ENCODE data around the gene JAZF1. TPM values are rescaled to one million over a fixed set of nuclear protein-coding genes. Genes with fewer than 3 reads are reported as not detected.
A peak's percentile ranks its signal among the peaks of the same experiment; 100 is the strongest.

JAZF1 gene
- total and polyA plus RNA-seq, 4 donors, result 13.5 to 38.8 (median 21.3) TPM

GRCh38 chr7:28132959-28133870 lies 47.4 kb downstream of the JAZF1 start:
- peaks cover 2 to 6% of the 10 kb centered on the region in 2 donors for H3K4me1 ChIP-seq (ENCODE audit: control insufficient read depth in 1 of 2, insufficient read depth in 2 of 2, low read length in 2 of 2)

GRCh38 chr7:28130277-28130676 lies 50.3 kb downstream of the JAZF1 start:
- DNase-seq (no peak), ATAC-seq (ENCODE audit: low FRiP score) (no peak)
- Histone ChIP-seq H3K4me1 (ENCODE audit: control insufficient read depth in 1 of 2, insufficient read depth in 2 of 2, low read length in 2 of 2) (peaks cover 2 to 6% of the 10 kb centered on the region in 2 donors), H3K27ac (ENCODE audit: low read depth in 1 of 2, low read length in 2 of 2) (no peak overlapping the region), H3K27me3 (ENCODE audit: control insufficient read depth in 1 of 2, insufficient read depth in 2 of 2, low read length in 1 of 2) (no peaks in the 10 kb centered on the region), H3K36me3 (ENCODE audit: control insufficient read depth in 1 of 2, insufficient read depth in 2 of 2, low read length in 1 of 2) (no peaks in the 10 kb centered on the region), H3K4me3 (ENCODE audit: low read length in 2 of 2) (no peak overlapping the region), H3K9me3 (ENCODE audit: control insufficient read depth, low read length) (no peaks in the 10 kb centered on the region)
- WGBS, 2 donors, result 89 to 92% methylated on average over 3 of the region's 3 CpGs
- intact Hi-C loops (cut with DNase I), result no loop called here

More at GRCh38 chr7:28132959-28133870, 47.4 kb downstream of the JAZF1 start:
- DNase-seq, result no peak
- Histone ChIP-seq H3K36me3 (ENCODE audit: control insufficient read depth in 1 of 2, insufficient read depth in 2 of 2, low read length in 1 of 2) (no peaks in the 10 kb centered on the region), H3K4me3 (ENCODE audit: low read length in 2 of 2) (no peak overlapping the region), H3K9me3 (ENCODE audit: control insufficient read depth, low read length) (no peaks in the 10 kb centered on the region), H3K27me3 (ENCODE audit: control insufficient read depth in 1 of 2, insufficient read depth in 2 of 2, low read length in 1 of 2) (no peaks in the 10 kb centered on the region), H3K27ac (ENCODE audit: low read depth in 1 of 2, low read length in 2 of 2) (no peak overlapping the region)
- ATAC-seq (ENCODE audit: low FRiP score), result no peak
- WGBS, 2 donors, result 99 to 100% methylated on average over 1 of the region's 1 CpG
- intact Hi-C loops (cut with DNase I), result no loop called here

- Histone ChIP-seq H3K36me3 (ENCODE audit: control insufficient read depth in 1 of 2, insufficient read depth in 2 of 2, low read length in 1 of 2) (no peaks in the 10 kb centered on the region), H3K4me3 (ENCODE audit: low read length in 2 of 2) (no peak overlapping the region), H3K4me1 (ENCODE audit: control insufficient read depth in 1 of 2, insufficient read depth in 2 of 2, low read length in 2 of 2) (peaks cover 0 to 6% of the 10 kb centered on the region in 2 donors), H3K27ac (ENCODE audit: low read depth in 1 of 2, low read length in 2 of 2) (no peak overlapping the region), H3K9me3 (ENCODE audit: control insufficient read depth, low read length) (no peaks in the 10 kb centered on the region), H3K27me3 (ENCODE audit: control insufficient read depth in 1 of 2, insufficient read depth in 2 of 2, low read length in 1 of 2) (no peaks in the 10 kb centered on the region)
- intact Hi-C loops (cut with DNase I), result no loop called here
- ATAC-seq (ENCODE audit: low FRiP score), result no peak
- no peak for DNase-seq
Measured at GRCh38 chr7:28128608-28129007, 52.0 kb downstream of the JAZF1 start.

- H3K27me3 ChIP-seq (ENCODE audit: control insufficient read depth in 1 of 2, insufficient read depth in 2 of 2, low read length in 1 of 2), result no peaks in the 10 kb centered on the region
- H3K36me3 ChIP-seq (ENCODE audit: control insufficient read depth in 1 of 2, insufficient read depth in 2 of 2, low read length in 1 of 2), result no peaks in the 10 kb centered on the region
- intact Hi-C loops (cut with DNase I), result no loop called here
- no peak overlapping the region for H3K27ac ChIP-seq (ENCODE audit: low read depth in 1 of 2, low read length in 2 of 2)
- H3K4me1 ChIP-seq (ENCODE audit: control insufficient read depth in 1 of 2, insufficient read depth in 2 of 2, low read length in 2 of 2), result peaks cover 0 to 3% of the 10 kb centered on the region in 2 donors
- DNase-seq, result no peak
- ATAC-seq (ENCODE audit: low FRiP score), result peak; percentile 62
- WGBS, 2 donors, result 95 to 96% methylated on average over 5 of the region's 5 CpGs
- H3K4me3 ChIP-seq (ENCODE audit: low read length in 2 of 2), result no peak overlapping the region
- no peaks in the 10 kb centered on the region for H3K9me3 ChIP-seq (ENCODE audit: control insufficient read depth, low read length)
Measured at GRCh38 chr7:28126410-28127041, 54.1 kb downstream of the JAZF1 start.

- WGBS, 2 donors, result 77 to 86% methylated on average over 4 of the region's 4 CpGs
- Histone ChIP-seq H3K27me3 (ENCODE audit: control insufficient read depth in 1 of 2, insufficient read depth in 2 of 2, low read length in 1 of 2) (no peaks in the 10 kb centered on the region), H3K36me3 (ENCODE audit: control insufficient read depth in 1 of 2, insufficient read depth in 2 of 2, low read length in 1 of 2) (no peaks in the 10 kb centered on the region), H3K9me3 (ENCODE audit: control insufficient read depth, low read length) (no peaks in the 10 kb centered on the region), H3K27ac (ENCODE audit: low read depth in 1 of 2, low read length in 2 of 2) (no peak overlapping the region), H3K4me1 (ENCODE audit: control insufficient read depth in 1 of 2, insufficient read depth in 2 of 2, low read length in 2 of 2) (peaks cover 0 to 3% of the 10 kb centered on the region in 2 donors), H3K4me3 (ENCODE audit: low read length in 2 of 2) (no peak overlapping the region)
- DNase-seq (no peak), ATAC-seq (ENCODE audit: low FRiP score) (peak; percentile 62)
- intact Hi-C loops (cut with DNase I), result no loop called here
Measured at GRCh38 chr7:28125431-28126409, 54.9 kb downstream of the JAZF1 start.

- H3K9me3 ChIP-seq (ENCODE audit: control insufficient read depth, low read length), result no peaks in the 10 kb centered on the region
Measured at GRCh38 chr7:28124413-28124812, 56.2 kb downstream of the JAZF1 start.

GRCh38 chr7:28123752-28124151 lies 56.8 kb downstream of the JAZF1 start:
- 93 to 97% methylated on average over 5 of the region's 5 CpGs for WGBS, 2 donors
- no peak for ATAC-seq (ENCODE audit: low FRiP score)

More at GRCh38 chr7:28124413-28124812, 56.2 kb downstream of the JAZF1 start:
- H3K27me3 ChIP-seq (ENCODE audit: control insufficient read depth in 1 of 2, insufficient read depth in 2 of 2, low read length in 1 of 2), result no peaks in the 10 kb centered on the region
- H3K36me3 ChIP-seq (ENCODE audit: control insufficient read depth in 1 of 2, insufficient read depth in 2 of 2, low read length in 1 of 2), result no peaks in the 10 kb centered on the region
- peaks cover 0 to 3% of the 10 kb centered on the region in 2 donors for H3K4me1 ChIP-seq (ENCODE audit: control insufficient read depth in 1 of 2, insufficient read depth in 2 of 2, low read length in 2 of 2)
- H3K27ac ChIP-seq (ENCODE audit: low read depth in 1 of 2, low read length in 2 of 2), result no peak overlapping the region
- H3K4me3 ChIP-seq (ENCODE audit: low read length in 2 of 2), result no peak overlapping the region
- WGBS, 2 donors, result 88 to 91% methylated on average over 2 of the region's 2 CpGs
- DNase-seq, result no peak
- no peak for ATAC-seq (ENCODE audit: low FRiP score)
- intact Hi-C loops (cut with DNase I), result no loop called here

GRCh38 chr7:28121496-28121895 lies 59.1 kb downstream of the JAZF1 start:
- no peaks in the 10 kb centered on the region for H3K27me3 ChIP-seq (ENCODE audit: control insufficient read depth in 1 of 2, insufficient read depth in 2 of 2, low read length in 1 of 2)
- no peak for ATAC-seq (ENCODE audit: low FRiP score)
- no peaks in the 10 kb centered on the region for H3K4me1 ChIP-seq (ENCODE audit: control insufficient read depth in 1 of 2, insufficient read depth in 2 of 2, low read length in 2 of 2)
- no peak overlapping the region for H3K4me3 ChIP-seq (ENCODE audit: low read length in 2 of 2)
- no peak for DNase-seq
- no peaks in the 10 kb centered on the region for H3K36me3 ChIP-seq (ENCODE audit: control insufficient read depth in 1 of 2, insufficient read depth in 2 of 2, low read length in 1 of 2)
- WGBS, 2 donors, result 95 to 96% methylated on average over 5 of the region's 5 CpGs
- intact Hi-C loops (cut with DNase I), result no loop called here
- no peaks in the 10 kb centered on the region for H3K9me3 ChIP-seq (ENCODE audit: control insufficient read depth, low read length)
- no peak overlapping the region for H3K27ac ChIP-seq (ENCODE audit: low read depth in 1 of 2, low read length in 2 of 2)

More at GRCh38 chr7:28123752-28124151, 56.8 kb downstream of the JAZF1 start:
- H3K36me3 ChIP-seq (ENCODE audit: control insufficient read depth in 1 of 2, insufficient read depth in 2 of 2, low read length in 1 of 2), result no peaks in the 10 kb centered on the region
- H3K4me3 ChIP-seq (ENCODE audit: low read length in 2 of 2), result no peak overlapping the region
- H3K27me3 ChIP-seq (ENCODE audit: control insufficient read depth in 1 of 2, insufficient read depth in 2 of 2, low read length in 1 of 2), result no peaks in the 10 kb centered on the region
- H3K27ac ChIP-seq (ENCODE audit: low read depth in 1 of 2, low read length in 2 of 2), result no peak overlapping the region
- intact Hi-C loops (cut with DNase I), result no loop called here
- no peak for DNase-seq
- no peaks in the 10 kb centered on the region for H3K9me3 ChIP-seq (ENCODE audit: control insufficient read depth, low read length)
- peaks cover 0 to 3% of the 10 kb centered on the region in 2 donors for H3K4me1 ChIP-seq (ENCODE audit: control insufficient read depth in 1 of 2, insufficient read depth in 2 of 2, low read length in 2 of 2)

Data from aorta (tissue), 5 donors.